HEK293 (cell line): ENCODE results near the gene SCAF1.

Experiments
- ATF2 ChIP-seq: fragments of 450-650 bp; formaldehyde crosslinking; IDR thresholded peaks from 2 replicates; pipeline ENCODE4 v1.5.1; 2016; ENCODE audit warnings: missing biosample characterization, missing genetic modification characterization, low read depth
- KLF1 ChIP-seq: fragments of 450-650 bp; formaldehyde crosslinking; IDR thresholded peaks from 2 replicates; pipeline ENCODE4 v1.5.1; 2016; ENCODE audit warnings: missing biosample characterization, missing genetic modification characterization
- PATZ1 ChIP-seq: fragments of 450-650 bp; formaldehyde crosslinking; IDR thresholded peaks from 2 replicates; pipeline ENCODE4 v1.5.1; 2016; ENCODE audit warnings: missing biosample characterization, missing genetic modification characterization
- PRDM2 ChIP-seq: fragments of 450-650 bp; formaldehyde crosslinking; IDR thresholded peaks from 2 replicates; pipeline ENCODE4 v1.5.1; 2016; ENCODE audit warnings: missing biosample characterization, missing genetic modification characterization, borderline replicate concordance
- PRDM6 ChIP-seq: fragments of 450-650 bp; formaldehyde crosslinking; IDR thresholded peaks from 2 replicates; pipeline ENCODE4 v1.5.1; 2017; ENCODE audit warnings: missing biosample characterization, missing genetic modification characterization
- SALL2 ChIP-seq: fragments of 450-650 bp; formaldehyde crosslinking; IDR thresholded peaks from 2 replicates; pipeline ENCODE4 v1.5.0; 2017; ENCODE audit warnings: missing biosample characterization, mild to moderate bottlenecking, missing genetic modification characterization, borderline replicate concordance
- SCRT2 ChIP-seq: fragments of 450-650 bp; formaldehyde crosslinking; IDR thresholded peaks from 2 replicates; pipeline ENCODE4 v1.5.1; 2016; ENCODE audit warnings: missing biosample characterization, missing genetic modification characterization
- ZBTB17 ChIP-seq: fragments of 450-650 bp; formaldehyde crosslinking; IDR thresholded peaks from 2 replicates; pipeline ENCODE4 v1.5.1; 2016; ENCODE audit warnings: missing biosample characterization, missing genetic modification characterization
- ZBTB6 ChIP-seq: fragments of 450-650 bp; formaldehyde crosslinking; IDR thresholded peaks from 2 replicates; pipeline ENCODE4 v1.5.1; 2017; ENCODE audit warnings: missing biosample characterization, missing genetic modification characterization
- ZBTB8A ChIP-seq: fragments of 450-650 bp; formaldehyde crosslinking; IDR thresholded peaks from 2 replicates; pipeline ENCODE4 v1.5.1; 2016; ENCODE audit warnings: missing biosample characterization, missing genetic modification characterization
- ZNF19 ChIP-seq: fragments of 450-650 bp; formaldehyde crosslinking; IDR thresholded peaks from 2 replicates; pipeline ENCODE4; 2016; ENCODE audit warnings: missing biosample characterization, missing genetic modification characterization, low read depth
- ZNF221 ChIP-seq: fragments of 450-650 bp; formaldehyde crosslinking; IDR thresholded peaks from 2 replicates; pipeline ENCODE4 v1.5.1; 2017; ENCODE audit warnings: missing biosample characterization, missing genetic modification characterization, borderline replicate concordance
- ZNF404 ChIP-seq: fragments of 450-650 bp; formaldehyde crosslinking; IDR thresholded peaks from 2 replicates; pipeline ENCODE4 v1.5.1; 2017; ENCODE audit warnings: missing biosample characterization, missing genetic modification characterization
- ZNF423 ChIP-seq: fragments of 450-650 bp; formaldehyde crosslinking; IDR thresholded peaks from 2 replicates; pipeline ENCODE4 v1.5.1; 2016; ENCODE audit warnings: missing biosample characterization, missing genetic modification characterization
- ZNF501 ChIP-seq: fragments of 450-650 bp; formaldehyde crosslinking; IDR thresholded peaks from 2 replicates; pipeline ENCODE4 v1.5.1; 2016; ENCODE audit warnings: missing biosample characterization, missing genetic modification characterization
- ZNF529 ChIP-seq: fragments of 450-650 bp; formaldehyde crosslinking; IDR thresholded peaks from 2 replicates; pipeline ENCODE4 v1.5.1; 2017; ENCODE audit warnings: missing genetic modification characterization, missing biosample characterization; ENCODE audit not compliant: insufficient replicate concordance
- ZNF544 ChIP-seq: fragments of 450-650 bp; formaldehyde crosslinking; IDR thresholded peaks from 2 replicates; pipeline ENCODE4 v1.5.0; 2017; ENCODE audit warnings: missing biosample characterization, missing genetic modification characterization
- ZNF558 ChIP-seq: fragments of 450-650 bp; formaldehyde crosslinking; IDR thresholded peaks from 2 replicates; pipeline ENCODE4 v1.5.1; 2016; ENCODE audit warnings: missing biosample characterization, missing genetic modification characterization
- ZNF645 ChIP-seq: fragments of 450-650 bp; formaldehyde crosslinking; IDR thresholded peaks from 2 replicates; pipeline ENCODE4; 2016; ENCODE audit warnings: missing biosample characterization, missing genetic modification characterization
- ZNF776 ChIP-seq: fragments of 450-650 bp; formaldehyde crosslinking; IDR thresholded peaks from 2 replicates; pipeline ENCODE4 v1.5.0; 2017; ENCODE audit warnings: missing biosample characterization, missing genetic modification characterization, borderline replicate concordance
- ZNF791 ChIP-seq: fragments of 450-650 bp; formaldehyde crosslinking; IDR thresholded peaks from 2 replicates; pipeline ENCODE4 v1.5.1; 2016; ENCODE audit warnings: missing biosample characterization, missing genetic modification characterization
- ZNF843 ChIP-seq: fragments of 450-650 bp; formaldehyde crosslinking; IDR thresholded peaks from 2 replicates; pipeline ENCODE4 v1.5.1; 2016; ENCODE audit warnings: missing biosample characterization, missing genetic modification characterization
- ZSCAN30 ChIP-seq: fragments of 450-650 bp; IDR thresholded peaks from 2 replicates; pipeline ENCODE4 v1.5.1; 2018; ENCODE audit warnings: missing biosample characterization, mild to moderate bottlenecking, missing genetic modification characterization, moderate library complexity
- ZSCAN5A ChIP-seq: fragments of 450-650 bp; formaldehyde crosslinking; IDR thresholded peaks from 2 replicates; pipeline ENCODE4 v1.5.1; 2016; ENCODE audit warnings: missing biosample characterization, missing genetic modification characterization

SCAF1 gene

GRCh38 chr19:49639401-49640112 lies 2.5 kb upstream of the SCAF1 start (continued):
- TF ChIP-seq ATF2 (tag by site-specific recombination): no peak
- TF ChIP-seq ZNF544: no peak
- peak; percentile 11 for TF ChIP-seq PATZ1 (tag by site-specific recombination)
- TF ChIP-seq ZNF791 (tag by site-specific recombination): no peak
- TF ChIP-seq SCRT2 (tag by site-specific recombination): no peak
- no peak for TF ChIP-seq SALL2 (tag by site-specific recombination)
- no peak for TF ChIP-seq ZNF558 (tag by site-specific recombination)
- no peak for TF ChIP-seq ZBTB6
- TF ChIP-seq ZNF645 (tag by site-specific recombination): no peak
- no peak for TF ChIP-seq ZNF221 (tag by site-specific recombination)
- no peak for TF ChIP-seq ZNF776 (tag by site-specific recombination)
- TF ChIP-seq ZBTB17: peak; percentile 23; the same call in 1 of the 2 replicates
- no peak for TF ChIP-seq ZNF843 (tag by site-specific recombination)
- no peak for TF ChIP-seq ZNF529 (tag by site-specific recombination)
- TF ChIP-seq PRDM2 (tag by site-specific recombination): no peak
- no peak for TF ChIP-seq PRDM6 (tag by site-specific recombination)
- no peak for TF ChIP-seq ZSCAN30
- no peak for TF ChIP-seq ZBTB8A (tag by site-specific recombination)
- TF ChIP-seq ZNF423: no peak
- 0 out of 2 replicates have a peak, but pooled peaks have one; percentile 20 for TF ChIP-seq ZNF501 (tag by site-specific recombination)
- no peak for TF ChIP-seq ZSCAN5A (tag by site-specific recombination)
- TF ChIP-seq ZNF404 (tag by site-specific recombination): no peak
- TF ChIP-seq ZNF19 (tag by site-specific recombination): no peak
- peak; percentile 33; the same call in 1 of the 2 replicates for TF ChIP-seq KLF1
